ENCODE data around the gene PNPLA7.
A peak's percentile ranks its signal among the peaks of the same experiment; 100 is the strongest.
"Not testable (repeated sequence)": the region's sequence is repeated elsewhere in the genome, so short reads cannot be mapped to it uniquely, and the experiment has no call there.

The PNPLA7 gene

DNA sequence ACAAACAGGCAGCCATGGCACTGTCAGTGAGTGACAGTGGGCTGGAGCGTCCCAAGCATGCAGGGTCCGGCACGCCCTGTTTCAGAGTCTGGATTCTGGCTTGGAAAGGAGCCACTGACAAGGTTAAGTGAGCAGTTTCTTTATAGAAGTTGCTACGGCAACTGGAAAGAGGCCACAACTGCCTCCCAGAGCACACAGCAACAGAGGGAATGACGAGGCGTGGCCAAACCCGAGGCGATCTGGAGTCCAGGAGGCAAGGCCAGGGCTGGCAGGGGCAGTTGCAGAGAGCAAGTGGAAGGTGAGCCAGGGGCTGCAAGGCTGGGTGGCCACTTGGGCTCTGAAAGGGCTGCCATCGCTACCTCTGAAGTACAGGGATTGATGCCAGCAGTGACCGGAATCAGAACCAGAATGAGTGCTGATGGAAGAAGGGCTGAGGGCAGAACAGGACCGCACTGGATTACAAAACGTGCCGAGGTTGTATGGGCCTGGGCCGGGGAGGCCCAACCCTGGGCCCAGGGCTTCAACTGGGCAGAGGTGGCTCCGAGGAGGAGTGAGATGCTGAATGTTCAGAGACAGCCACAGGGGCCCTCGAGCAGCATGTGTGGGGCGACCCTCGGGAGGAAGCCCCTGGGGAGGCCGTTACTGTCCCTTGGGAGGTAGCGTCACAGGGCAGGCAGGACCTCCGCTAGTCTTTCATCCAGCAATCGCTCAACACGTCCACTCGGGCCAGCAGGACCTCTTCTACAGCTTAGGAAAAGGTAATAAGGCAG, 6.1 kb upstream of the PNPLA7 start:
- TF ChIP-seq, protein P1, sequence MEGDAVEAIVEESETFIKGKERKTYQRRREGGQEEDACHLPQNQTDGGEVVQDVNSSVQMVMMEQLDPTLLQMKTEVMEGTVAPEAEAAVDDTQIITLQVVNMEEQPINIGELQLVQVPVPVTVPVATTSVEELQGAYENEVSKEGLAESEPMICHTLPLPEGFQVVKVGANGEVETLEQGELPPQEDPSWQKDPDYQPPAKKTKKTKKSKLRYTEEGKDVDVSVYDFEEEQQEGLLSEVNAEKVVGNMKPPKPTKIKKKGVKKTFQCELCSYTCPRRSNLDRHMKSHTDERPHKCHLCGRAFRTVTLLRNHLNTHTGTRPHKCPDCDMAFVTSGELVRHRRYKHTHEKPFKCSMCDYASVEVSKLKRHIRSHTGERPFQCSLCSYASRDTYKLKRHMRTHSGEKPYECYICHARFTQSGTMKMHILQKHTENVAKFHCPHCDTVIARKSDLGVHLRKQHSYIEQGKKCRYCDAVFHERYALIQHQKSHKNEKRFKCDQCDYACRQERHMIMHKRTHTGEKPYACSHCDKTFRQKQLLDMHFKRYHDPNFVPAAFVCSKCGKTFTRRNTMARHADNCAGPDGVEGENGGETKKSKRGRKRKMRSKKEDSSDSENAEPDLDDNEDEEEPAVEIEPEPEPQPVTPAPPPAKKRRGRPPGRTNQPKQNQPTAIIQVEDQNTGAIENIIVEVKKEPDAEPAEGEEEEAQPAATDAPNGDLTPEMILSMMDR (IDR thresholded peaks at IDR 0.05; ENCODE audit: low read depth, low read length) = no peak
- no peak for DNase-seq (ENCODE audit: extremely low read depth, low read depth)

DNA sequence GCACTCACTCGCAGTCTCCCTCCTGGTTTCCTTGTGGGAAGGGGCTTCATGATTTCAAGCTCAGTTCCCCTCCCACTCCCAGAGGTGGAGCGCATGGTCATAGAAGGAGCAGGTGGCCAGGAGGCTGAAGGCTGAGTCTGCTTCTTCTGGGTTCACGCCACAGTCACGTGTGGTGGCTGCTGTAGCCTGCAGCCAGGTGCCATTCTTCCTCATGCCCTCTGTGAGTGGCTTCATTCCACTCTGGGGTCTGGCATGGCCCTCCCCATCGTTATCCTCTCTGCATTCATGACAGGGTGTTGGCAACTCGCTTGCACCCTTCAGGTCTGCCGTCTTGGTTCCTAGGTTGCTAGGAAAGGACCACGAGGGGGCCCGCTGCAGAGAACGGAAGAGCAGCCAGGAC, 5.0 kb upstream of the PNPLA7 start:
- TF ChIP-seq, protein P1 (IDR thresholded peaks at IDR 0.05; ENCODE audit: low read depth, low read length) = no peak
- no peak for DNase-seq (ENCODE audit: extremely low read depth, low read depth)

DNA sequence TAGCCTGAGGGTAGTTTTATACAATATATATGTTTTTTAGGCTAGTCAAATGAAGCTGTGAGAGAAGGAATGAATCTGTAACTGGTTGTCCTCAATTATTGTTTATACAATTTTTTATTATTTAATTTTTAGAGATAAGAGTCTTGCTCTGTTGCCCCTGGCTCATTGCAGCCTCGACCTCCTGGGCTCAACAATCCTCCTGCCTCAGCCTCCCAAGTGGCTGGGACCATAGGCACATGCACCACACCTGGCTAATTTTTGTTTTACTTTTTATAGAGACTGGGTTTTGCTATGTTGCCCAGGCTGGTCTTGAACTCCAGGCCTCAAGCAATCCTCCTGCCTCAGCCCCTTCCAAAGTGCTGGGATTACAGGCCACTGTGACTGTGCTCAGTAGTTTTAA, 4.1 kb upstream of the PNPLA7 start:
- DNase-seq (ENCODE audit: extremely low read depth, low read depth) = no peak

DNA sequence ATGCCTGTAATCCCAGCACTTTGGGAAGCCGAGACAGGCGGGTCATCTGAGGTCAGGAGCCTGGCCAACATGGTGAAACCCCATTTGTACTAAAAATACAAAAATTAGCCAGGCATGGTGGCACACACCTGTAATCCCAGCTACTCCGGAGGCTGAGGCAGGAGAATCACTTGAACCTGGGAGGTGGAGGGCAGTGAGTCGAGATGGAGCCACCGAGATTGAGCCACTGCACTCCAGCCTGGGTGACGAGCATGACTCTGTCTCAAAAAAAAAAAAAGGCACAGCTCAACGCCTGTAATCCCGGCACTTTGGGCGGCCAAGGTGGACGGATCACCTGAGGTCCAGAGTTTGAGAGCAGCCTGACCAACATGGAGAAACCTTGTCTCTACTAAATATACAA, 3.5 kb upstream of the PNPLA7 start:
- not testable (repeated sequence) for DNase-seq (ENCODE audit: extremely low read depth, low read depth)

More for the DNA sequence above, 4.1 kb upstream of the PNPLA7 start:
- TF ChIP-seq, protein P1 (IDR thresholded peaks at IDR 0.05; ENCODE audit: low read depth, low read length) = no peak

DNA sequence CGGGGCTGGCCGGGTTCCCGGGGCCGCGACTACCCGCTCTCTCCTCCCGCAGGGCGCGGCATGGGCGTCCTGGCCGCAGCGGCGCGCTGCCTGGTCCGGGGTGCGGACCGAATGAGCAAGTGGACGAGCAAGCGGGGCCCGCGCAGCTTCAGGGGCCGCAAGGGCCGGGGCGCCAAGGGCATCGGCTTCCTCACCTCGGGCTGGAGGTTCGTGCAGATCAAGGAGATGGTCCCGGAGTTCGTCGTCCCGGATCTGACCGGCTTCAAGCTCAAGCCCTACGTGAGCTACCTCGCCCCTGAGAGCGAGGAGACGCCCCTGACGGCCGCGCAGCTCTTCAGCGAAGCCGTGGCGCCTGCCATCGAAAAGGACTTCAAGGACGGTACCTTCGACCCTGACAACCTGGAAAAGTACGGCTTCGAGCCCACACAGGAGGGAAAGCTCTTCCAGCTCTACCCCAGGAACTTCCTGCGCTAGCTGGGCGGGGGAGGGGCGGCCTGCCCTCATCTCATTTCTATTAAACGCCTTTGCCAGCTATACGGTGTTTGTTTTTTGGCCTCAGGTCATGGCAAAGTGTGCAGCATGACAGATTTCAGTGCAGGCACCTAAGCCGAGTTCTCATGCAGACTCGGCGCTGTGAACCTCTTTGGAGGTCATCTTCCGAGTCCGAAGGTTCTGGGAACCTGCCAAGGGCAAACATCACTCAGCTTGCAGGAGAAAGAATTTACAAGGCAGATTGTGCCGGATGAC, 2.0 kb upstream of the PNPLA7 start:
- DNase-seq (ENCODE audit: extremely low read depth, low read depth) = no peak
- TF ChIP-seq, protein P1 (IDR thresholded peaks at IDR 0.05; ENCODE audit: low read depth, low read length) = no peak

DNA sequence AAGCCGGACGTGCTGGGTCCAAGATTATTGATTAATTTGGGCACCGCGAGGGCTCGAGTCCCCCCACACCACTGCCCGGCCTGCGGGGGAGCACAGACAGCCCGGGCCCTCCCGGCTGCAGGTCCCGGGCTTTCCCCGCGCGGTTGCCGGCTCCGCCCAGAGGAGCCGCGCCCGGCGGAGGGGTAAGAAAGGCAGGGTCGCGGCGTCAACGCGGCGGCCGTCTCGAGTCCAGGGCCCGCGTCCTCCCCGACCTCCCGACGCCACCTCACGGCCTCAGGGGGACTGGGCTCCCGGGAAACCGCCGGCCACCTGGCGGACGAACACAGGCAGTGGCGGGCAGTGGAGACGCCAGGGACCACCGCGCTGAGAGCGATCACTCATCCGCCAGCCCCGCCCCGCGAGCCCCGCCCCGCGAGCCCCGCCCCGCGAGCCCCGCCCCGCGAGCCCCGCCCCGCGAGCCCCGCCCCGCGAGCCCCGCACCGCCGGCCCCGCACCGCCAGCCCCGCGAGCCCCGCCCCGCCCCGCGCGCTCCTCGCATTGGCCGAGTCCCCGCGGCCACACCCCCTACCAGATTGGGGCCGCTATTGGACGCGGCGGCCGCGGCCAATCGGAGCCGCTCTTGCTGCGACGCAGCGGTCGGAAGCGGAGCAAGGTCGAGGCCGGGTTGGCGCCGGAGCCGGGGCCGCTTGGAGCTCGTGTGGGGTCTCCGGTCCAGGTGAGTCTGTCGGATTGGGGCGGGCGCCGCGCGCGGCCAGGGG, 1.2 kb upstream of the PNPLA7 start, which contains the start of gene MRPL41:
TSS of gene MRPL41 (plus strand) at position 616 of the 758 bp plus-strand sequence. CDS start 203 bp downstream, outside the sequence.
- TF ChIP-seq, protein P1 (IDR thresholded peaks at IDR 0.05; ENCODE audit: low read depth, low read length) = peak; percentile 45
- peak; percentile 38 for DNase-seq (ENCODE audit: extremely low read depth, low read depth)

DNA sequence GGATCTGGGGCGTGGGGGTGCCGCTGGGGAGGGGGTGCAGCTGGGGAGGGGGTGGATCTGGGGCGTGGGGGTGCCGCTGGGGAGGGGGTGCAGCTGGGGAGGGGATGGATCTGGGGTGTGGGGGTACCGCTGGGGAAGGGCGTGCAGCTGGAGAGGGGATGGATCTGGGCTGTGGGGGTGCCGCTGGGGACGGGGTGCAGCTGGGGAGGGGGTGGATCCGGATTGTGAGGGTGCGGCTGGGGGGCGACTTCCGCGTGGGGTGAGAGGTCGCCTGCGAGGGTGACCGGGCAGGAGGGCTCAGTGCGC, 709 bp upstream of the PNPLA7 start:
- not testable (repeated sequence) for DNase-seq (ENCODE audit: extremely low read depth, low read depth)

All from AG09319 (cell line).